Fibroblast of the conjunctiva (primary cell): ENCODE measurements around the gene KRT7.
"Not testable (repeated sequence)": the region's sequence is repeated elsewhere in the genome, so short reads cannot be mapped to it uniquely, and the experiment has no call there.

Experiments
- DNase-seq: peaks from one replicate; pipeline ENCODE4 v3.0.0-alpha.2; 2010; ENCODE audit warnings: low read depth

Gene KRT7

DNA sequence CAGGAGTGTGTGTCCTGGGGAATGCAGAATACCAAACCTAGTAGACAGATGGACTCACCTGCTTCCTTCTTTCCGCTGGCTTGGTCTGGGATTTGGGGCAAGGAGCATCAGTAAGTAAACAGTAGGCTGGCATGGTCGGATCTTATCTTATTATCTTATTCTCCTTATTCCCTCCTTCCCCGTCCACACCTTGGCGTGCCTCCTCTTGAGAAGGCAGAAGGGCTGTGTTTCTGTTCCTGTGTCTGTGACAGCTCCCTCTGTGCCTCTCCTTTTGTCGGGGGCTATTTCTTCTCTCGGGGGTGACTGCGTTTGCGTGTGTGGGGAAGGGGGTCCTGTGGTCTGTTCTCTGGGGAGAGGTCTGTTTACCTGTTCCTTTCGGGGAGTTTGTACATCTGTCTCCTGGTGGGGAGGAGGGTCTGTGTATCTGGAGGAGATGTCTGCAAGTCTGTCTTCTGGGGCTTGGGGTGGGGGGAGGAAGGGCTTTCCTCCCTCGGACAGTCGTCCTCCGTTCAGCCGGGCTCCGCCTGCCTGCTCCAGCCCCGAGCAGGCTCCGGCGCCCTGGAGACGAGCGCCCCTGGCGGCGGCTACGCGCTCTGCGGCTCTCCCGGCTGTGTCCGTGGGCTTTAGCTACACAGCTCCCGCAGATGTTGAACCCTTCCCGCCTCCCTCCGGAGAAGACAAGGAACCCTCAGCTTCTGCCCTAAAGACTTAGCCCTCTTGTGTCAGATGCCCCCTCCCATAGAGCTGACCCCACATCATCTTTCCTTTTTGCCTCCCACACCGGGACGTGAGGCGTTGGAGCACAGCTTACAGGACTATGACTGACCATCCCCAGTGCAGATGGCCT lies 45.8 kb downstream of the KRT7 start:
- peak; percentile 55 for DNase-seq

- no peak for DNase-seq
Measured at GRCh38 chr12:52279422-52280318, 46.6 kb downstream of the KRT7 start.

DNA sequence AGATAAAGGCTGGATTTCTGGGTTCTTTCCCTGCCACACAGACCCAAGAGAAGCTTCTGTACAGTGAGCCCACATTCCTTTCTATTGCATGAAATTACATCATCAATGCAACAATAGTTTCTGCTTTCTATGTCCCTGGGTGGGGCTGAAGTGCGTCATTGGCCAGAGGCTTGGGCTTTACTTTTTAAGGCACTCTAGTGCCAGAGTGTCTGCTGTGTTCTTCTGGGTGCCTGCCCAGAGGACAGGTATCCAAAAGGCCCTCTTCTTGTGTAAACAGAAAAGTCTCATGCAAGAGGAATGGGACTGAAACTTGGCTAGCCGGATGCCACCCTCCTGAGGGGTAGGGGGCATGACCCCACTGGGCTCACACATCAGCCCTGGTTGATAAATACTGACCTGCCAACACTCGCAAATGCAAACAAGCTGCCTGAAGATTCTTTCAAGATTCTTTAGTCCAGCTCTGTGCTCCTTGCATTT lies 47.3 kb downstream of the KRT7 start:
- peak; percentile 96 for DNase-seq

DNA sequence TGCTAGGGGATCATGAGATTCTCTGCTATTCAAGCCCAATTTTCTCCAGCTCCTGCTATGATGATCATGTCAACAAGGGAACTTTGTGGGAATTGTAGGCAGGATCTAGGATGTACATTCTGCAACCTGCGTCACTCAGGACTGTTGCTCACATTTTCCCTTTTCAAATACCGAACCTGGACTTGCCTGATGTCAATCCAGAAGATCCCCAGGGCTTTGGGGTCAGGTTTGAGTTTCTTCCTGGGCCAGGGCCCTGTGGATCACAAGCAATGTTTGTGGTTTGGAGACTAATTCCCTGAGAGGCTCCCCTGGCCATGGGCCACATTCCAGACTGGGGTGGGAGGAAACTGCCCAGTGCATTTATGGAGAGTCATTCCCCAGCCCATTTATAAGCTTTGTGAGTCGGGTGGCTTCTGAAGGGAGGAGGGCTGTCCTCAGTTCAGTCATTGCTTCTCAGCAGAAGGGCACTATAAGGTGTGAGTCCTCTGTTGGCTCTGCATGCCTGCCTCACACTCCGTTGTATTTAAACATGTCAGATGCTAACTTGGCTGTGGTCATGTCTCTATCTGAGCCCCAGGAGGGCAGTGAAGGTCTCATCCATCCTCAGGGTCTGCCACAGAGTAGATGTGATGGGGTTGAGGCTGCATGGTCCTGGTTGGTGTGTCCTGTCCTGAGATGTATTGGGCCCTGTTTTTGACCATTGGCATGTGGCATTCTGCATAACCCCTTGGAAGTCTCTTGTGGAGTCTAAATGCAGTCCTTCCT lies 47.9 kb downstream of the KRT7 start:
- DNase-seq, result peak; percentile 96

- no peak for DNase-seq
Measured at GRCh38 chr12:52284562-52285171, 51.6 kb downstream of the KRT7 start.

DNA sequence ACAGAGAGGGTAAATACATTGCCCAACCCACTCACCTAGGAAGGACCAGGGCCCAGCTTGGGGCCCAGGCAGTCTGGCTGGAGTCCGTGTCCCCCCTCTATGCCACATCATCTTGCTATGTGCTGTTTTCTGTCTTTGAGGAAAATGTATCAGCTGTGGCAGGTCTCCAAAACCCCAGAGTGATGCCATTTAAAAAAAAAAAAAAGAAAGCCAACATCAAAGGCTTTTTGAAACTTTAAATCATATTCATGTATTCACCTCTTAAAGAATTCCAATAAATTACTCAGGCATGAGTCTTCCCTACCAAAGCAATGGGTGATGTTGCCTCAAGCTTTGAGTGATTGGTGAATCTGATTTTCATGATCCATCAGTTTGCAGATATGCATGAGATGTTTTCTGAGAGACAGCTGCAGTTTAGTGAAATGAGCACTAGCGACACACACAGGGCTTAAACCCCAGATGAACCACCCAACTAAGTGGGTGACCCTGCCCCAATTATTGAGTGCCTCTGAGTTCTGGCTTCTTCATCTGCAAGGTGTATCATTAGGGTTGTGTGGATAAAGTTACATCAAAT lies 52.2 kb downstream of the KRT7 start:
- no peak for DNase-seq

GRCh38 chr12:52285851-52286530 lies 52.9 kb downstream of the KRT7 start:
- DNase-seq, result no peak

- DNase-seq, result not testable (repeated sequence)
Measured at GRCh38 chr12:52286857-52287785, 54.1 kb downstream of the KRT7 start.

GRCh38 chr12:52287816-52288805 lies 55.1 kb downstream of the KRT7 start:
- not testable (repeated sequence) for DNase-seq

GRCh38 chr12:52290483-52291134 lies 57.6 kb downstream of the KRT7 start:
- DNase-seq, result not testable (repeated sequence)

DNA sequence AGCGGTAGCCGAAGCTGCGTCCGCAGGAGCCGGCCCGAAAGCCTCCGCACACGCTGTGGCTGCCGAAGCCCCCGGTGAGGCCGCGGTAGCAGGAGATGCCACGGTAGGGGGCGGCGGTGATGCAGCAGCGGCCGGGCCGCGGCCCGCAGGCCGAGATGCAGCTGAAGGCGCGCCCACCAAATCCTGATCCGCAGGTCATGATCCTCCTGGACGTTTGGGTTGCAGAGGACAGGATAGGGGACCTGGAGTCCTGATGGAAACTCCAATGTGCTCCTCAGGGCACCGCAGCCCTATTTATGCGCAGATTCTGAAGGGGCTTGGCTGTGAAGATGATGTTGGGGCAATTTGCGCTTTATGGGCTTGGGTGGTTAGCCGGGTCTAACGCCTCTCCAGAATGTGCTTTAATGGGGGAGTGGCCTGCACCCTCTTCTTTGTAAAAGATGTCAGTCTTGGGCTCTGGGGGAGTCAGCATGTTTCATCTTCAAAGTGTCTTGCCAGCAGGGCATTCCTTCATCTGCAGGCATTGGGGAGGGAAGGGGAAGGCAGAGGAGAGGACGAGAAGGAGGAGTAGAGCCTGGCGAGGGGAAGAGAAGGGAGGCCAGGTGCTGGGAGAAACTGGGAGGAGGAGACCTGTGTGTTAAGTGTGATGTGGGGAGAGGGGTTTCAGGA lies 58.4 kb downstream of the KRT7 start, which contains the start of gene KRT81:
Gene KRT81 (minus strand): TSS at position 268 of the 669 bp plus-strand sequence. CDS start 69 bp downstream, at position 199.
- no peak for DNase-seq

GRCh38 chr12:52293926-52294325 lies 60.9 kb downstream of the KRT7 start:
- no peak for DNase-seq

- no peak for DNase-seq
Measured at GRCh38 chr12:52294803-52295202, 61.8 kb downstream of the KRT7 start.

DNA sequence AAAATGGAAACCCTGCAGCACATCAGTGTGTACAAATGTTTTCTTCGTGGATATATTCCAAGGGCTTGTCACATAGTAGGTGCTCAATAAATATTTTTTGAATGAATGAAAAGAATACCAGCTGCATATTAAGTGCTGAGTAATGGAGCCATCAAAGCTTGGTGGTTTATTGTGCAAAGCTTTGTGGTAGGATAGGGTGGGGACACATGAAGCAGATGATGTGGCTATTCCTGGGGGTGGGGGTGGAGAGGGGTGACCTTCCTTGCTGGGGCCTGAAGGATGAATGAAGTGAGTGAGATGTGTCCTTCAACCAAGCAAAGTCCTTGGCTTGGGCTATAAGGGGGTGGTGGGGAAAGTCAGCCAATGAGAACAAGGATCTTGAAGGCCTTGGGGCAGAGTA lies 62.6 kb downstream of the KRT7 start:
- DNase-seq, result no peak

- no peak for DNase-seq
Measured at GRCh38 chr12:52296572-52297215, 63.7 kb downstream of the KRT7 start.
